ENCODE data around the gene PKHD1. TPM values are rescaled to one million over a fixed set of nuclear protein-coding genes. Genes with fewer than 3 reads are reported as not detected.
A peak's percentile ranks its signal among the peaks of the same experiment; 100 is the strongest.

Gene PKHD1
- total RNA-seq, 1 experiment from 2014 or later, result not detected

DNA sequence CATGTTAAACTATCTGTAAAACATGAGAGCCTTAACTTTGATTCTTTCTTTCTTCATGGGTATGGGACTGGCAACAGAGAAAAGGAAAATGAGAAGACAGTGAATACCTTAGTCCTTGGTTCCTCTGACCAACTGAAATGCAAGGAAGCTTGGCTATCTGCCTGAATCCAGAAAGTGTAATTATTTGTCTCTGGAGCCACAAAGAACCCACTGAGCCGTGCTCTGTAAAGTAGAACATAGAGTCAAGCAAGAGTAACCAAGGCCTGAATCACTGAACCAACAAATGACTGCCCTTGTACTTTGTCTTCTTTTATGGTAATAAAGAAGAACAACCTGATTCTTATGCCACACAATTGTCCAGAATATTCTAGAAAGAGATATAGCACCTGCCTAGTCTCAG, 27.6 kb downstream of the PKHD1 start:
- in situ Hi-C loops (cut with HindIII; ENCODE audit: low sequenced_read_pairs), result no loop called here
- DNase-seq (ENCODE audit: low spot score), result no peak

DNA sequence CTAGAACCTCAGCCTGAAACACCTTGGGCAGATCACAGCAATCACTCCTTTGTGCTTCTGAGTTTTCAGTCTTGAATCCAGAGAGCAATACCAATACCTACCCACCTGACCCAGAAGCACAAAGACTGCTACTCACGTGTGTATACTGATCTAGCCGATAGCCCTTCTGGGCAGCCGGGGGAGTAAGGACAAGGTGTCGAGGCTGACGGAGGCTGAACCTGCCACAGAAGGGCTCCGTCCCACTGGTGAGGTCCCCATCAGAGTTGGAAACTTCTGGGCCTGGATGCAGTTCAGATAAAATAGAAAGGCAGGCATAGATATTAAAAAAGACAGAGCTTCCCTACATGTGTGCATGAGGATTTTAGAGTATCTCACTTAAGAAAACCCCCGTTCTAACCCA, 32.0 kb downstream of the PKHD1 start:
- in situ Hi-C loops (cut with HindIII; ENCODE audit: low sequenced_read_pairs), result no loop called here
- DNase-seq (ENCODE audit: low spot score), result no peak

DNA sequence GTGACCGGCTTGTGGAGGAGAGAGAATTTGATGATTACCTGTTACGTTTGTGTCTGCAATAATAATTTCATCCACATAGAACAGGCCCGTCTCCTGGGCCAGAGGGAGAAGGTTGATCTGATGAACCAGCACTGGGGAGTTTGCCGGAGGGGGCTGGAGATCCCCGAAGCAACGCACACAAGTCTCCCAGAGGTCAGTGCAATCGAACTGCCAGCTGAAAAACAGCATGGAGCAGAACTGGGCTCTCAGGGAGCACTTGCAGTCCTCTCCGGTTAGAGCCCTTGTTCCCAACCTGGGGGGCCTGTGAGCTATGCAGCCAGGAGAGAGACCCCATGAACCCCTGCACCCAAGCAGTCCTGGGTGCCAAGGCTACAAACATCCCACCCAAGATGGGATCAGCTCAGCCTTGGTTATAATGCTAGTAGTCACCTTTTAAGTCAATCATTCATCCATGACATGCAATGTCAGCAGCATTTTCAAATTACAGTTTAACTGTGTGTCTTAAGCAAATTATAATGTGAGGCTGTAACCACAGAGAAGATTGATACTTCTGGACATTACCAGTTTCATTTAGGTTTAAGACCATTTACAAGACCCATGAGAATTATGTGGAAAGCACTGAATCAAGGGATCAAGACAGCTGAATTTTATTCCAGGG, 34.2 kb downstream of the PKHD1 start:
- in situ Hi-C loops (cut with HindIII; ENCODE audit: low sequenced_read_pairs), result no loop called here

DNA sequence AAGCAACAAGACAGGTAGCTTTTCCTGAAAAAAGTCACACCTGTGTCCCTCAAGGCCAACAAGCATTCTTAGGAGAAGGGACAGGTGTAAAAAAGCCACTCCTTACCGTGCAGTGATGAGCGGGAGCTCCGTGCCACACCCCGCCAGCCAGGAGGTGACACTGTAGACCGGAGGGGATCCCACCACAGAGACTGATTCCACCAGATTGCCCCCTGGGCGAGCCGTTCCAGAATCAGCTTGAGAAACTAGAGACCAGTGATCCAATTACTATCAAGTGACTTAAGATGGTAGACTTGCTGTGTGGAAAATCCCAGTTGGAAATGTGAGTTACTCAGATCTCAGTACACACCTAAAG, 37.4 kb downstream of the PKHD1 start:
- no peak for DNase-seq (ENCODE audit: low spot score)
- in situ Hi-C loops (cut with HindIII; ENCODE audit: low sequenced_read_pairs), result no loop called here

More for the DNA sequence above, 34.2 kb downstream of the PKHD1 start:
- no peak for DNase-seq (ENCODE audit: low spot score)

DNA sequence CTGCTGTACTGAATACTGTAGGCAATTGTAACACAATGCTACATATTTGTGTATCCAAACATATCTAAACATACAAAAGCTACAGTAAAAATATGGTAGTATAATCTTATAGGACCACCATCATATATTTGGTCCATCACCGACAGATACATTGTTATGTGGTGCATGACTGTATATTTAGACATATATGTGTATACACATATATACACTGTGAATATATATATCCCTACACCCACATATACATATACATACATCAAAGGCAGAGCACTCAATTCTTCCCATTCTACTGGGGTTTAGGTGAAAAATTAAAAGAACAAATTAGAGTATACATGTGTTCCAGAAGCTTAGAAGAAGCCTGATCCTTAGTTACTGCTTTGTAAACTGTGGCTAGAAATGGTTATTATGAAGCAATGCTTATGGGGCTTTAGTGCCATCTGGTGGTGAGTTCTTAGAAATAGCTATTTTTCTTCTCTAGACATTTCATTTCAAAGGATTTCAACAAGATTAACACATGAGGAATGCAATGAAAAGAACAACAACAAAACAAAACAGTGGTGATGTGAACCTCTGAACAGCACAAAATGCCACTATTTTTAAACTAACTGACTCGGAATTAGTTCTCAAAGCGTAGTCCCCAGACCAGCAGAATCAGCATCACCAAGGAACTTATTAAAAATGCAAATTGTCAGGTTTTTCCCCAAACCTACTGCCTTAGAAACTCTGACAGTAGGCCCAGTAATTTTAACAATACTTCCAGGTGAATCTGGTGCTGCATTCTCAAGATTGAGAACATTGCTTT, 38.0 kb downstream of the PKHD1 start:
- peak; percentile 44 for DNase-seq (ENCODE audit: low spot score)
- in situ Hi-C loops (cut with HindIII; ENCODE audit: low sequenced_read_pairs), result no loop called here

DNA sequence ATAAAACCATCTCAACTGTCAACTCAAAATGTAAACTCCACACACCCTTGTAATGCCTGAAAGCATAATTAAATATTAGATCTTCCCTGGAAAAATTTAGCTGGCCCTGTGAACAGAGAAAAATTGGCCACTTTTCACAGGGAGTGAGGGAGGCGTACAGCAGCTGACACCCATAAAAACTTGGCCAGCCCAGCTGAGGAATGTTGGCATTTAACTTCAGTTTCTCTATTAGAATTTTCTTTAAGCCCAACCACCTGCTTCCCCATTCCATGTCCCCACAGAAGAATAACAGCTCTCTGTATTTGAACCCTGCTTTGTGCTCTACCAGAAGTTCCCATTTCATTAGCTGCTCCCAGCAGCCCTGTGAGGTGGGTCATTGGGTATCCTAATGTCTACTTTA, 41.0 kb downstream of the PKHD1 start:
- no peak for DNase-seq (ENCODE audit: low spot score)
- in situ Hi-C loops (cut with HindIII; ENCODE audit: low sequenced_read_pairs), result no loop called here

- in situ Hi-C loops (cut with HindIII; ENCODE audit: low sequenced_read_pairs), result no loop called here
- DNase-seq (ENCODE audit: low spot score), result no peak
Observed at GRCh38 chr6:52045481-52045880, 41.9 kb downstream of the PKHD1 start.

DNA sequence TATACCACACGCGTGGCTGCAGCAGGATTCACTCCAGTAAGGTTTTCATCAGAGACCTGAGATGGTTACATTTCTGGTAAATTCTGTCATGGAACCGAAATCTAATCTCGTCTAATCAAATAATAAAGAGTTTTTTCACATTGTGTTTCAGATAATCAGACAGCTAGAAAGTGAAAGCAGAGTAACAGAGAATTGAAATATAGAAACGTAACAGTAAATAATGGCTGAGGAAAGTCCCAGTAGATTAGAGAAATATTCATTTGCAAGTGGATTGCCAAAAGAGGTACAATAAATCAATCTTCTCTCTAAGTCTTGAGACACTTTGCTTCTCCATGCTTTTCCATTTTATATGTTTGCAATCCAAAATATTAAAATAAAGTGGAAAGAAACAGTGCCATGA, 42.4 kb downstream of the PKHD1 start:
- DNase-seq (ENCODE audit: low spot score), result no peak
- in situ Hi-C loops (cut with HindIII; ENCODE audit: low sequenced_read_pairs), result no loop called here

DNA sequence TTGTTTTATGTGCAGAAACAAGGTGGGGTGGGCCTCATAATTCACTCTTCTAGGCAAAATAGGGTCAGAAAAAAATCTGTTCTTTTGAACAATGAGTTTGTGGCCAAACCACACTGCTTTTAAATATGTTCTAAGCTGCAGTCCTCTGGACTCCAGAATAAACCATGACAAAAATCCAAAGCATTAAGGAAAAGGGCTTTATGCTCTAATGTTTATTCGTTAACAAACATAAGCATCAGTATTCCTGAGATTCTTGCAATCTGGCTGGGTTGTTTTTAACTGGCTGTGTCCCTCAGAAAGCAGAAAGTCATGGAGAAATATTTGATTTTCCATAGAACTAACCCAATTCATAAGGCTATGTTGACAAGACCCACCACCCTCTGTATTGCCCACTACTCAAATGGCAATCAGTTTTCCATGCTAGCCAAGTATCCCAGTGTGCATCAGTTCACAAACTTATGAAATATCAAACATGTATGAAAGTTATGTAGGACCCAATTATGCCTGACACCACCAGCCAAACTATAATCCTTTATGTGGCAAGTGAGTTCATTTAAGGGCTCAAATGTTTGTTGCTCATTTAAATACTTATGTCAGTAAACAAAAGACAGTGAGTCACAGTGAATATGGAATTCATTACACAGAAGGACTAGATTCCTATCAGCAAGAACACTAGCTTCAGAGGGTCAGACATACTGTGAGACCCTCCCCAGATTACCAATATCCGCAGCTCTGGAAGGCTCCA, 45.1 kb downstream of the PKHD1 start:
- DNase-seq (ENCODE audit: low spot score), result no peak
- in situ Hi-C loops (cut with HindIII; ENCODE audit: low sequenced_read_pairs), result no loop called here

DNA sequence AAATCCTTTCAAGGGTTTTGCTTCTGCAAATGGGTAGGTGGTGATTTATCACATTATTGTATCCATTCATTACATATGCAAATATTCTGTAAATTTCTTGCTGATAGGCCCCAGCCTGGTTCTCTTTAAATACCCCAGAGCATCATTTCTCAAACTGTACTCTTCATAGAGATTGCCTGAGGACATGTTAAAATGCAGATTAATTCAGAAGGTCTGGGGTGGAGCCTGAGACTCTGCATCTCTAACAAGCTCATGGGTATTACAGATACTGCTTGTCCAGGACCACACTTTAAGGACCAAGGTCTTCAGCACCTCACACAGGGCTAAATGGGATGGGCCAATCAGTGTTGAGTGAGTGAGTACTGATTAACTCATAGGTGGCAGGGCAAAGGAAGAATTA, 46.3 kb downstream of the PKHD1 start:
- no peak for DNase-seq (ENCODE audit: low spot score)
- in situ Hi-C loops (cut with HindIII; ENCODE audit: low sequenced_read_pairs), result no loop called here

DNA sequence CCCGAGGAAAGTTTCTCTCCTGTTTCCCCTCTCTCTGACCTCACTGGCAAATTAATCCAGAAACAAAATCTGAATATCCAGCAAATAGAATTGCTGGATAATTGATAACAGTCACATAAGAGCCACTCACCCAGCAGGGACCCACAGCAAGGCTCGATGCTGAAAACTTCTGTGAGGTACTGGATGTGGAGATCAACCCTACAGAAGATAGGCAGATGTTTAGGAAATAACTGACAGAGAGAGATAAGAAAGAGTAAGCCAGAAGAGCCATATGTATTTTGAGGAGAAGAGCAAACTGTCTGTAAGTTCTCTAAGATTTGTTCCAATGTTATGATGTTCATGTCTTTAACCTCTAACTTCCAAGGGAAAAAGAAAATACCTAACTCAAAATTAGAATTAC, 59.7 kb downstream of the PKHD1 start:
- no peak for DNase-seq (ENCODE audit: low spot score)
- in situ Hi-C loops (cut with HindIII; ENCODE audit: low sequenced_read_pairs), result no loop called here

GRCh38 chr6:52024451-52025068, 62.9 kb downstream of the PKHD1 start:
- in situ Hi-C loops (cut with HindIII; ENCODE audit: low sequenced_read_pairs), result no loop called here

DNA sequence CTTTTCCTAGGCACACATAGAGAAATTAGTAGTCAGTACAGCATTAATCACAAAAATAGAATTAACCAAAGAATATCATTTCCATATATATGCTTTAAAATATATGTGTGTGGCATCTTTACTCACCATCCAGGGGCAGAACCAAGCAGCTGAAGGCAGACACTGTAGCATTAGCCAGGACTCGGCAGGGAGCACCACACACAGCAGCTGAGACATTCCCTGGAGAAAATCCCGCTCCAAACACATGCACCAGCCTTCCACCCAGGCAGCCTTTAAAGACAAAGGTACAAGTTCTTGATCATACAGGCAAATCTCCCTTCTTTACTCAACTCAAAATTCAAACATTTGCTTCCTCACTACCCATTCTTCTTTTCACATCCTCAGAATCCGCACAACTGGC, 64.7 kb downstream of the PKHD1 start:
- in situ Hi-C loops (cut with HindIII; ENCODE audit: low sequenced_read_pairs), result no loop called here
- DNase-seq (ENCODE audit: low spot score), result no peak

More at GRCh38 chr6:52024451-52025068, 62.9 kb downstream of the PKHD1 start:
- no peak for DNase-seq (ENCODE audit: low spot score)

GRCh38 chr6:52020945-52021570, 66.4 kb downstream of the PKHD1 start:
- DNase-seq (ENCODE audit: low spot score), result peak; percentile 32
- in situ Hi-C loops (cut with HindIII; ENCODE audit: low sequenced_read_pairs), result no loop called here

- in situ Hi-C loops (cut with HindIII; ENCODE audit: low sequenced_read_pairs), result no loop called here
- no peak for DNase-seq (ENCODE audit: low spot score)
Observed at GRCh38 chr6:52019881-52020280, 67.5 kb downstream of the PKHD1 start.

GRCh38 chr6:52019092-52019491, 68.3 kb downstream of the PKHD1 start:
- in situ Hi-C loops (cut with HindIII; ENCODE audit: low sequenced_read_pairs), result no loop called here
- no peak for DNase-seq (ENCODE audit: low spot score)

GRCh38 chr6:52016915-52017748, 70.3 kb downstream of the PKHD1 start:
- no peak for DNase-seq (ENCODE audit: low spot score)
- in situ Hi-C loops (cut with HindIII; ENCODE audit: low sequenced_read_pairs), result no loop called here

- in situ Hi-C loops (cut with HindIII; ENCODE audit: low sequenced_read_pairs), result no loop called here
- no peak for DNase-seq (ENCODE audit: low spot score)
Observed at GRCh38 chr6:52015953-52016352, 71.5 kb downstream of the PKHD1 start.

- in situ Hi-C loops (cut with HindIII; ENCODE audit: low sequenced_read_pairs), result no loop called here
Observed at GRCh38 chr6:52014391-52014790, 73.0 kb downstream of the PKHD1 start.

More at GRCh38 chr6:52014391-52014790, 73.0 kb downstream of the PKHD1 start:
- no peak for DNase-seq (ENCODE audit: low spot score)
